Measurements from ENCODE around the gene SH3BP1.

DNA sequence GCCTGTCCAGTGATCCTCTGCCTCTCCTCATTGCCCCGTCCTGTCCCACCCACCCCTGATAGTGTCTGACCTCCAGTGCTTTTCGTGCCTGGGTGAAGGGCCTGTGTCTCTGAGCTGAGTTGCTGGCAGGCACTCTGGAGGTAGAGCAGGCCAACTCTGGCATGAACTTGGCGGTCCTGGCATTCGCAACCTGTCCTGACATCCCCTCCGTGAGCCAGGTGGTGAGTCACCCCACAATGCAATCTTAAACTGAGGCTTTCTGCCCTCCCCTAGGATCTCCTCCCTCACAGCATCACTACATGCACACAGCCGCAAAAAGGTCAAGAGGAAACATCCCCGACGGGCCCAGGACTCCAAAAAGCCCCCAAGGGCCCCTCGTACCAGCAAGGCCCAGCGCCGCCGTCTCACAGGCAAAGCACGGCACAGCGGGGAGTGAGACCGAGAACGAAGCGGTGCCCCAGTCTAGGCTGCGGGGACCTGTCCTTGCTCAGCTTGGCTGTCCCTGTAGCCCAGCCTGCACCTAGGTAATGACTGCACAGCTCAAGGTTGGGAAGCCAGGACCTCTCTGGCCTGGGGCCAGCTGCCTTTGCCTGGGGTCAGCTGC lies 51.5 kb downstream of the SH3BP1 start:
- no peak for TF ChIP-seq EZH2 (IDR thresholded peaks at IDR 0.05; ENCODE audit: low read depth)
- TF ChIP-seq, protein P1, sequence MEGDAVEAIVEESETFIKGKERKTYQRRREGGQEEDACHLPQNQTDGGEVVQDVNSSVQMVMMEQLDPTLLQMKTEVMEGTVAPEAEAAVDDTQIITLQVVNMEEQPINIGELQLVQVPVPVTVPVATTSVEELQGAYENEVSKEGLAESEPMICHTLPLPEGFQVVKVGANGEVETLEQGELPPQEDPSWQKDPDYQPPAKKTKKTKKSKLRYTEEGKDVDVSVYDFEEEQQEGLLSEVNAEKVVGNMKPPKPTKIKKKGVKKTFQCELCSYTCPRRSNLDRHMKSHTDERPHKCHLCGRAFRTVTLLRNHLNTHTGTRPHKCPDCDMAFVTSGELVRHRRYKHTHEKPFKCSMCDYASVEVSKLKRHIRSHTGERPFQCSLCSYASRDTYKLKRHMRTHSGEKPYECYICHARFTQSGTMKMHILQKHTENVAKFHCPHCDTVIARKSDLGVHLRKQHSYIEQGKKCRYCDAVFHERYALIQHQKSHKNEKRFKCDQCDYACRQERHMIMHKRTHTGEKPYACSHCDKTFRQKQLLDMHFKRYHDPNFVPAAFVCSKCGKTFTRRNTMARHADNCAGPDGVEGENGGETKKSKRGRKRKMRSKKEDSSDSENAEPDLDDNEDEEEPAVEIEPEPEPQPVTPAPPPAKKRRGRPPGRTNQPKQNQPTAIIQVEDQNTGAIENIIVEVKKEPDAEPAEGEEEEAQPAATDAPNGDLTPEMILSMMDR (conservative IDR thresholded peaks at IDR 0.05), result no peak

Data from PC-9 (cell line).